ENCODE results near the gene SCN8A.
A peak's percentile ranks its signal among the peaks of the same experiment; 100 is the strongest.
"Not testable (repeated sequence)": the region's sequence is repeated elsewhere in the genome, so short reads cannot be mapped to it uniquely, and the experiment has no call there.

Gene SCN8A

DNA sequence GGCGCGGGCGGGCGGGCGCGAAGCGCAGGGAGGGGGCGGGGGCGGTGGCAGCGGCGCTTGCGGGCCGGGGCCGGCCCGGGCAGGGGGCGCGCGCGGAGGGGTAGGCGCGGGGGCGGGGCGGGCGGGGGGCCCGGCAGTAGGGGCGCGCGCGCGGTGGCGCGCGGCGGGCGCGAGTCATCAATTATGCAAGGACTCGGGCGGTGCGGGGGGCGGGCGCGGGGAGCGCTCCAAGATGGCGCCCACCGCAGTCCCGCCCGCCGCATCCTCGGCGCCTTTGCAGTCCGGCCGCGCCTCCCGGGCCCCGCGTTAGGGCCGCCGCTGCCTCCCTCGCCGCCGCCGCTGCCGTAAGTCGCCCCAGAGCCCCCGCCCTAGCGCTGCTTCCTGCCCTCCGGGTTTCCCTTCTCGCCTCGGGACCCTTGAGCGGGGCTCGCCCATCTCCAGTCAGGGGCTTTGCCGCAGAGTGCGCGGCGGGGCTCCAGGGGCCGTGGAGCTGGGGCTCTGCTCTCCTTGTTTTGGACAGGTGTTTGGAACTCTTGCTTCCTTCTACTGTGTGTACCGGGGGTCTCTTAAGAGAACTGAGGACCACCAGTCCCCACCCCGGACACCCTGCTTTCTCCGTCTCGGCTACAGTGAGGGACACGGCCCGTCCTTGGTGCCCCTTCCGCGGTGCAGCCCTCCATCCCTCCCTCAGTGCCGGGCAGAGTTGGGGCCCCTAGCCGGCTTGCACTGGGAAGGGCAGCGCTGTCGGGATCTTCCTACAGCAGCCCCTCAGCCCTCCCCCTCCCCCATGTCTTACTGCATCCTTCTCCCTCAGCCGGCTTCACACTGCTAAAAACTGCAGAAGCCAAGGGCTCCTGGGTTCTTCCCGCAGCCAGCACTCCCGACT is at the start of gene SCN8A:
Gene SCN8A (plus strand): TSS at position 218 of the 886 bp plus-strand sequence. CDS start 71,585 bp downstream, outside the sequence.
- peak; percentile 43 for DNase-seq

DNA sequence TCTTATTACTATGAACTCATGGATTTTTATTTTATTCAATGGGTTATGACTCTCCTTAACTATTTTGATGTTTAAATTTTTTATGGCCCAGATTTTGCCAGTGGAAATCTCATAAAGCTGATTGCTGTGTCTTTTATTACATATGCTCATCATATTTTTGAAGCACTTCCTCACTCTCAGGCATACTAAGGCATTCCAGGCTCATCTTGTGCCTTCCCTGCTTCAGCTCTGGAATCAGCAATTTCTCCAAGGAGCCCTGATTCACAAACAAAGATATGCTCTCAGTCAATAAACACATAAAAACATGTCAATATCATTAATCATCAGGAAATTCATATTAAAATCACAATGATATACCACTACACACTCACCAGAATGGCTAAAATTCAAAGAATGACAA is 44.9 kb upstream of the SCN8A start:
- DNase-seq = no peak

DNA sequence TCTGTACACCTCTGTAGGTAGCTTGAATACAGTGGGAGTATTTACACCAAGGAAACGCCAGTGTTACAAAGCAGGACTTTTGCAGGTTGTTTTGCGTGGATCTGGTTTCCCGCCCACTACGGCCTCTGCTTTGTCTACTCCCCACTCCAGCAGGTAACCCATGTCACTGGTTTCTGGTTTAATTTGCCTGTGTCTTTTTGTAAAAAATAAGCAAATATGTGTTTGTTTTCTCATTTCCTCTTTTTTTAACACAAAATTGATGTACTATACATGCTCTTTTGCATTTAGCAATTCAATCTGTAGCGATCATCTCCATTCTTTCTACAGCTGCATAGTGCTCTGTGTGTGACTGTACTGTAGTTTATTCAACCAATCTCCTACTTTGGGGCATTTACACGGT is 43.4 kb upstream of the SCN8A start:
- DNase-seq = no peak

DNA sequence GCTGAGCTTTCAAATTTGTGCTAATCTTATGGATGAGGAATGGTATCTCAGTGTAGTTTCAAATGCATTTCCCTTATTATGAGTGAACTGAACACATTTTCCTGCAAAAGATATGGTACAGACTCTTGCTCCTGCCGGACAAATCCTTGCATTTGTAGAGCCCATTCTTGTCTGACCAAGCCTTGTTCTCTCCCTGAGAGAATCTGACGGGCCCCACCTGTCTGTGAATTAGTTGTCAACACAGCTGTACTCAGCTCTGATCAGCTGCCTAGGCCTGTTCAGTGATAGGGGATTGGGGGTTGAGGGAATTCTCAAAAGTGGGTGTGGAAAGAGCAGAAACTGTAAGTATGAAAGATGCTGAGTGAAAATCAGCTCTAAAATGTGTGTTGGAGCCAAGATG is 42.8 kb upstream of the SCN8A start:
- DNase-seq = no peak

DNA sequence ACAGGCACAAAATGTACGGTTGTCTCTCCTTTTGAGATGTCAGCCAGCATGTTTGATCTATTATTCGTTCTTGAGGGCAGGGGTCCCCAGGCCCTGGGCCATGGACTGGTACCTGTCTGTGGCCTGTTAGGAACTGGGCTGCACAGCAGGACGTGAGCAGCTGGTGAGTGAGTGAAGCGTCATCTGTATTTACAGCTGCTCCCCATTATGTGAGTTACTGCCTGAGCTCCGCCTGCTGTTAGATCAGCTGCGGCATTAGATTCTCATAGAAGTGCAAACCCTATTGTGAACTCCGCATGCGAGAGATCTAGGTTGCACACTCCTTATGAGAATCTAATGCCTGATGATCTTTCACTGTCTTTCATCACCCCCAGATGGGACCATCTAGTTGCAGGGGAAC is 41.4 kb upstream of the SCN8A start:
- no peak for DNase-seq

DNA sequence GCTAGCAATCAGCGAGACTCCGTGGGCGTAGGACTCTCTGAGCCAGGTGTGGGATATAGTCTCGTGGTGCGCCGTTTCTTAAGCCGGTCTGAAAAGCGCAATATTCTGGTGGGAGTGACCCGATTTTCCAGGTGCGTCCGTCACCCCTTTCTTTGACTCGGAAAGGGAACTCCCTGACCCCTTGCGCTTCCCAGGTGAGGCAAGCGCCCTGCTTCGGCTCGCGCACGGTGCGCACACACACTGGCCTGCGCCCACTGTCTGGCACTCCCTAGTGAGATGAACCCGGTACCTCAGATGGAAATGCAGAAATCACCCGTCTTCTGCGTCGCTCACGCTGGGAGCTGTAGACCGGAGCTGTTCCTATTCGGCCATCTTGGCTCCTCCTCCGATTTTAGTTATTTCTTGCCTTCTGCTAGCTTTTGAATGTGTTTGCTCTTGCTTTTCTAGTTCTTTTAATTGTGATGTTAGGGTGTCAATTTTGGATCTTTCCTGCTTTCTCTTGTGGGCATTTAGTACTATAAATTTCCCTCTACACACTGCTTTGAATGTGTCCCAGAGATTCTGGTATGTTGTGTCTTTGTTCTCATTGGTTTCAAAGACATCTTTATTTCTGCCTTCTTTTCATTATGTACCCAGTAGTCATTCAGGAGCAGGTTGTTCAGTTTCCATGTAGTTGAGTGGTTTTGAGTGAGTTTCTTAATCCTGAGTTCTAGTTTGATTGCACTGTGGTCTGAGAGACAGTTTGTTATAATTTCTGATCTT is 22.6 kb upstream of the SCN8A start:
- not testable (repeated sequence) for DNase-seq

DNA sequence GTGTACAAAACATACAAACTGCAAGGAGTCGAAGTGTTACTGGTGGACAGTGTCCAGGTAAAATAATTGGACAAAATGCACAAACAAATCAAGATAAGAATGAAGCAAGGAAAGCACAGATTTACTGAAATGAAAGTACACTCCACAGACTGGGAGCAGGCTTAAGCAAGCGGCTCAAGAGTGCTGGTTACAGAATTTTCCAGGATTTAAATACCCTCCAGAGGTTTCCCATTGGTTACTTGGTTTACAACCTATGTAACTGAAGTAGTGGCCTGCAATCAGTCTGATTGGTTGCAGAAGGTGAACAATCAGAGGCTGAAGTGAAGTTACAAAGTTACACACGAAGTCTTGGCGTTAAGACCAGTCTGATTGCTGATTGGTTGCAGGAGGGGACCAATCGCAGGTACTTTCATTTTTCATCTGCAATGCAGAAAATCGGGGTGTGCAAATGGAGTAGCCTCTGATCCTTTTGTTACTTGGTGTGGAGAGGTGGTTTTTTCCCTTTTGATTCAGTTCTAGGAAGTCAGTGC is 11.6 kb upstream of the SCN8A start:
- DNase-seq = no peak

DNA sequence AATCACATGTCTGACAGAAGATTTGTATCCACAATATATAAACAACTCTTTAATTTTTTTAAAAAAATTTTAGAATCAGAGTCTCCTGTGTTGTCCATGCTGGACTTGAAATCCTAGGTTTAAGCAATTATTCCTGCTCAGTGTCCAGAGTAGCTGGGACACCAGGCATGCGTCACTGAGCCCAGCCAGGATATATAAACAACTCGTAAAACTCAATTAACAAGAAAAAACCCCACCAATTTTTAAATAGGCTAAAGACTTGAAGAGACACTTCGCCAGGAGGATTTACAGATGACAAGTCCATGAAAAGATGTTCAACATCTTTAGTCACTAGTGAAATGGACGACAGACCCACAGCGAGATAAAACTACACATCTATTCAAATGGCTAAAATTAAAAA is 2.0 kb upstream of the SCN8A start:
- no peak for DNase-seq

DNA sequence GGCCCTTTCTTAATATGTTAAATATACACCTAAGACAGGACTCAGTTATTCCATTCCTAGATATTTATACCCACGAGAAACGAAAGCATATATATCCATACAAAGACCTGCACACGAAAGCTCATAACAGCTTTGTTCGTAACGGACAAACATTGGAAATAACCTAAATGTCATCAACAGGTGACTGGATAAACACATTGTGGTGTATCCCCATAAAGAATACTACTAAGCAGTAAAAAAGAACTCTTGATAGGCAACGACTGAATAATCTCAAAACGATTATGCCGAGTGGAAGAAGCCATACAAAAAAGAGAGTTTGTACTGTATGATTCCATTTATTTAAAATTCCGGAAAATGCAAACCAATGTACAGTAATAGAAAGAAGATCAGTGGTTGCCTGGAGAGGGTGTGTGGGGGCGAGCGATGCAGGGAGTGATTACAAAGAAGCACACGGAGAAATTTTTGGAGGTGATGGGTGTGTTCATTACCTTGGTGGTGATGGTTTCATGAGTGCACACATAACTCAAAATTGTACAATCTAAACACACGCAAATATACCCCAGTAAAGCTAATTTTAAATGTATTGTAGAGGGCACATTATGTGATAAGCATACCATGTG is 1.4 kb upstream of the SCN8A start:
- no peak for DNase-seq

DNA sequence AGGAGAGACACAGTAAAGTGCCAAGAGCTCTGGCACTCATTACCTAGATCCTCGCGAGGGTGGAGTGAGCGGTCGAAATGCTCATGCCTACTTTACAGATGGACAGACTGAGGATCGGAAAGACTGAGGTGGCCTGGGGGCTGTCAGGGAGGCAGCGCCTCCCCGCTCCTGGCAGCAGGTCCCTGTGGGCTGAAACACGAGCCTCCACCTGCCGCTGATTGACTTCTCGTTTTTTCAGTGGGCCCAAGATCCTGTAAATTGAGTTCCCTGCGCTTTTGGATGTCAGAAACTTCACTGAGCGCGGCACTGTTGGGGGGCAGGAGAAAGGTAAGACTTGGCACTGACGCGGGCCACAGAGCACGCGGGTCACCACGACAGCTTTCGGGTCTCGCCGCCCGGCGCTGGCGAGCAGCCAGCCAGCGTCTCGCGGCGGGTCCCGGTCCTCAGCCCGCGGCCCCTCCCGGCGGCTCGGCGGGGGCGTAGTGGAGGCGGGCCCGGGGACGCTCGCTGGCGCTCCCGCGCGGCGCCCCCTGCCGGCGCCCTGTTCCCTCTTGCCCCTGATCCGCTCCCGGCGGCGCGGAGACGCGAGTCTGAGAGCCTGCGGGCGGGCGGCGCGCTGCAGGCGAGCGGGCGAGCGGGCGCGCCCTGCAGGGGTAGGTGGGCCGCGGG is 552 bp upstream of the SCN8A start:
- peak; percentile 65 for DNase-seq

DNA sequence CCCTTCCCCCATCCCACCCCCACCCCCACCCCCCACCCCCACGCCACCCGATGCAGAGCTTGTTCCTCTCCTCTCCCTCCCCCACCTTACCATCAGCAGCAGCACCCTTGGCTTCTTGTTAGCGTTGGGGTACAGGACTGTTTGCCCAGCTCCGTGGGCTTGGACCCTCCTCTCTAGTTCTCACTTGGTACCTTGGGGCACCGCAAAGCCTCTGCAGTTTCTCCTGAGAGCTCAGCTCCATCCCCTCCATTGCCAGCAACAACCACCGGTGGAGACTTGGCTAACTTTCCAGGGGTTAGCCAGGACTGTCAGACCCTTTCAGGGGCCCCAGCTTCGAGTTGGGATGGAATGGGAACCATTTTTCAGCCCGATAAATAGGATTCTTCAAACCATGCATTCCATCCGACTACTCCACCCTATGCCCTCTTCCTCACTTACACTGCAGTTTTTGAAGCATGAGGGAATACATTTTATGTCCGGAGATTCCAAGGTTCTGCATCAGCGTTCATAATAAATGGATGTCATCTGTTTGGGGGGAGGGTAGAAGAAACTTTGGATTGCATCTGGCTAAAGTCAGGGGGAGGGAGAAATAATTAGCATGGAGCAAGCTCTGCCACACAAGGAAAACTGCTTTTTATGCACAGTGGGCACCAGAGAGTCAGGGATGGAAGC is 1.1 kb downstream of the SCN8A start:
- no peak for DNase-seq

DNA sequence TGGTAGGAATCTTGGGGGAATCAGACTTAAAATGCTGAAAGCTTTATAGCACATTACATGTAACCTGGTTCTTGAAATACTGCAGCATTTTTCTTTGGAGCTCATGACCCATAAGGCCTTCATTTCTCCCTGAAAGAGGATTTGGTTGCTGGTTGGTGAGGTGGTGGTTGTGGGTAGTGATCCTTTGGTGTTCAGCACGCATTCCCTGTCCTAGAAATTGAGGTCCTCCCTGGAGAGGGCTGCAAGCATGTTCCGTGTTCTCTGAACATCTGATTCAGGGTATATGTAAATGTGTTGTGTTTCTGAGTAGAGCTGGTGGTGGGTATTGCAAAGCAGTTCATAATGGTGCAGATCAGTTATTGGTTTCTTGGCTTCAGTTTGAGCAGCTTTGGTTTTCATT is 2.0 kb downstream of the SCN8A start:
- no peak for DNase-seq

DNA sequence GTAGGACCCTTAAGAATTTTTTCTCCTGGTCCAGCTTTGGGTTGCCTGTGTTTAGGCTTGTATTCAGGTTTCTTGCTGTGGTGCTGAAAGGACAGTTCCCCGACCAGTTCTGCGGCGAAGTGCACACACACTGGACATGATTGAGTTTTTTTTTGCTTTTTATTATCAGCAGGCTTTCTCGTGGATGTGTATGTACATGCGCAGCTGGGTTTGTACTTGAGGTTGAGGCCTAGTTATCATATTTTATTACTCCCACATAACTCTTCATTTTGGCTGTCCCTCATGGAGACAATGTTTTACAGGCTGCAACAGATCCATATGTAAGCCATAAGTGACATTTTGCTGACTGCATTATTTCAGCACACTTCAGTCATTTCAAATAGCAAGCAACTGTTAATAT is 2.5 kb downstream of the SCN8A start:
- no peak for DNase-seq

DNA sequence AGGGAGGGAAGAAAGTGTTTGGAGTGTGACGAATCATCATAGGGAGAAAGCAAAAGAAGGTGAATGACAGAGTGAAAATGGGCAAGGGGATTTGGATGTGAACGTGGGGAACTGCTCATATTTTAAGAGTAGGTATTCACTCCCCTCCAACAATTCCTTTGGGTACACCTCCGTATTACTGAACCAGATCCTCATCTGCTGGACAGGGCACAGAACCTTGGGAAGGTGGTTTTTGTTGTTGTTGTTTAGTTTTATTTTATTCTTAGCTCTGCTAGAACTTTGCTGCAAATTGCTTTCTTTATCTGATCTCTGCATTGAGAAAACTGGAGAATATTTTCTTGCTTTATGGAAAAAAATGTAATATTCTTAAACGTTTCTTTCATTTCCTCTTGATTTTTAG is 7.1 kb downstream of the SCN8A start:
- DNase-seq = no peak

DNA sequence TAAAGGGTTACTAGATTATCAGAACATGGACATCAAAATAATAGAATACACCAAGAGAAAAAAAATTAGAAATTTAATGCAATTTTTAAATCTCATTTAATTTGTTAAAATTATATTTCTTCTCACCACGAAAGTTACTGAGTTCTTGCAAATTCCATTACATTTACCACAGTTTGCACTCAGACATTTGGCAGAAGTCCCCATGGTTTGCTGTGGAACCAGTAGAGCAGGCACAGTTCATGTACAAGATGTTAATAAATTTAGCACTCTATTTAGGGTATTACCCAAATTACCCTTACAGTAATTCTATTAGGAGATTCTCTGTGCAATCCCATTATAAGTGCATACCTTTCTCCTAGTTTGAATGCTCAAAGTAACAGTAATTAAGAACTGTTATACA is 9.7 kb downstream of the SCN8A start:
- no peak for DNase-seq

DNA sequence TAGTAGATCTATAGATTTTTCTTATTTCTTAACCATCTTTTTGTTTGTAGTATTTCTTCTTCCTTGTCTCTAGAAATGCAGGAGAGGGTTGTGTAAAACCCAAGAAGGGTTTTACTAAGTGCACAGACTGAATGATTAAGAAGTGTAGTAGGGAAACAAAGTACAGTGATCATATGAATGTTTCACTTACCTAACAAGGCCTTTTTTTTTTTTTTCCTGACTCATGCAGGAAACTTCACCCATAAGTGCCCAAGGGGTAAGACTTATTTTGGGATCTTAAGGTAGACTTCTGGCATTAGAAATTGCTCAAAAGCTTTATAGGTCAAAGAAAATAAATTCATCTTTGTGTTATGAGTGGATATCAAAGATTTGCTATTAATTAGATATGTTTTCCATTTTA is 10.2 kb downstream of the SCN8A start:
- DNase-seq = no peak

DNA sequence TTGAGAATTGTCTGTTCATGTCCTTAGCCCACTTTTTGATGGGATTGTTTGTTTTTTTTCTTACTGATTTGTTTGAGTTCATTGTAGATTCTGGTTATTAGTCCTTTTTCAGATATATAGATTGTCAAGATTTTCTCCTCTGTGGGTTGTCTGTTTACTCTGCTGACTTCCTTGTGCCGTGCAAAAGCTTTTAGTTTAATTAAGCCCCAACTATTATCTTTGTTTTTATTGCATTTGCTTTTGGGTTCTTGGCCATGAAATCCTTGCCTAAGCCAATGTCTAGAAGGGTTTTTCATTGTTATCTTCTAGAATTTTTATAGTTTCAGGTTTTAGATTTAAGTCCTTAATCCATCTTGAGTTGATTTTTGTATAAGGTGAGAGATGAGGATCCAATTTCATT is 14.9 kb downstream of the SCN8A start:
- not testable (repeated sequence) for DNase-seq

DNA sequence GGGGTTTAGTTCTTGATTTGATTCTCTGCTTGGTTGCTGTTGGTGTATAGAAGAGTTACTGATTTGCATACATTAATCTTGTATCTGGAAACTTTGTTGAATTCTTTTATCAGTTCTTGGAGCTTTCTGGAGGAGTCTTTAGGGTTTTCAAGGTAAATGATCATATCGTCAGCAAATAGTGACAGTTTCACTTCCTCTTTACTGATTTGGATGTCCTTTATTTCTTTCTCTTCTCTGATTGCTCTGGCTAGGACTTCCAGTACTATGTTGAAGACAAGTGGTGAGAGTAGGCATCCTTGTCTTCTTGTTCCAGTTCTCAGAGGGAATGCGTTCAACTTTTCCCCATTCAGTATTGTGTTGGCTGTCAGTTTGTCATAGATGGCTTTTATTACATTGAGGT is 16.2 kb downstream of the SCN8A start:
- not testable (repeated sequence) for DNase-seq

DNA sequence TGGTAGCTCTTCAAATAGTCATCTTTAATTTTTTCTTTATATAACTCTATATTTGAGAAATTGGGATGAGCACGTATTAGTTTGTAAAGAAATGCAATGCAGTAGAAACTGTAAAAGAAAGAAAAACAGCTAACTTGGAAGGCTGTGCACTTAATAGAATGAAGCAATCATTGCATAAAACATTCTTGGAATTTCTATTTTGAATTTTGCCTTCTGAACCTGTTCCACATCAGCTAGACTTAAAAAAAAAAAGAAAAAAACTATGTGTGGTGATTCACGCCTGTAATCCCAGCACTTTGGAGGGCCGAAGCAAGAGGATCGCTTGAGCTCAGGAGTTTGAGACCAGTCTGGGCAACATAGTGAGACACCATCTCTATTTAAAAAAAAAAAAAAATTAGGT is 29.4 kb downstream of the SCN8A start:
- no peak for DNase-seq

DNA sequence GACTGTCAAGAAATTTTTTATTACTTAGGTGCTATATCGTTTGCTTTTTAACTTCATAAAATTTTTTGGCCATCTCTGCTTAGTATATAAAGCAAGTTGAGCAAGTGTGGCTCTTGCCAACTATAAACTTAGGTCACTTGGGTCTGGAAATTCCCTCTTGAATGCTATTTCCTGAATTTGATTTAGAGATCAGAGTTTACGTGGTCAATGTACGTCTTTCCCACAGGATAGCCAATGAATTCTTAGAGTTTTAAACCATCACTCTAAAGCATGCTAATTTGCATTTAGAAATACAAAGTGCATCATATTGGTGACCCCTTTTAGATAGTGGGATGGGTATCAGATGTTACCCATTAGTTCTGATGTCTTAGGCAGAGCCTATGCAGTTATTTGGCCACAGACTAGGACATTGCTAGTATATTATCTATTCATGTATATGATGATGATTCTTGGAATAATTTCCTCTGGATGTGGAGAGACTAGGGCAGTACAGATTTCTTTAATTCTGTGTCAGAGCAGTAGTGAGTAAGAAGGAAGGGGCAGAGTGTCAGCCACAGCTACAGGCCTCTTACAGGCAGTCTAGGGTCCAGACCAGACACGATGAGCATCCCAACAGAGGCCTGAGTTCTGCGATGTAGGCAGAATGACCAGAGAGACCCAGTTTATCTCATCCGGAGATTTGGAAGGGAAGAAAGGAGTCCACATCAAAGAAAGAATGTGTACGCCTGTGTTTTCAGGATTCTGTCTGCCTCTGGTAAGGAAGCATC is 30.3 kb downstream of the SCN8A start:
- DNase-seq = no peak

DNA sequence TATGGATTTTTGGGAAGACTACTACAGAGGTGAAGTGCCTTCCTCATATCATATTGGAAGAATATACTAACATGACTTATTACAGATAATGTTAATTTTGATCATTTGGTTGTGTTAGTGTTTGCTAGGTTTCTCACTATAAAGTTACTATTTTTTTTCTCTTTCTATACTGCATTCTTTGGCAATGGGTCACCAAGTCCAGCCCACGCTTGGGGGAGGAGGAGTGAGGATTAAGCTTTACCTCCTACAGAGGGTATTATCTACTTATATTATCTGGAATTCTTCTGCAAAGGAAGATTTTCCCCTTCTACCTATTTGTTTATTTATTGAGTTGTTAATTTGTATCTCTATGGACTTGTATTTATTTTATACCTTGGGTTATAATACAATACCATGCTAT is 31.5 kb downstream of the SCN8A start:
- DNase-seq = no peak

DNA sequence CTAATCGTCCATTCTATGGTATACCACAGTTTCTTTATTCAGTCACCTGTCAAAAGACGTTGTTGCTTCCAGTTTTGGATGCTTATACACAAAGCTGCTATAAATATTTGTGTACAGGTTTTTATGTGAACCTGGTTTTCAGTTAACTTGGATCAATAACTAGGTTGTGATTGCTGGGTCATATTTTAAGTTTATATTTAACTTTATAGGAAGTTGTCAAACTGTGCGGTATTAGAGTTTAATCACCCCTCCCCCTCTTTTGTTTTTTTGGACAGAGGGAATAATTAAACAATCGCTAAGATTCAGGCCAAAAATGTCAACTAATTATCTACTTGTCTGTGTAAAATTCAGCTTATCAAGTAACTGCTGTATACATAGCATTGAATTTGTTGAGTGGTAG is 34.3 kb downstream of the SCN8A start:
- DNase-seq = no peak
